Activated T-helper 1 cell treated with anti-CD3 and anti-CD28 coated beads, Interleukin-12 subunit alpha, Interleukin-12 subunit beta, Interleukin-2, Interleukin-4 antibody, amounts not matched to agents 30 ng/mL and 10 ng/mL and 1 ng/mL, durations not matched to agents 14 hours and 24 hours and 36 hours (primary cell): ENCODE data around the gene EIPR1. TPM values are rescaled to one million over a fixed set of nuclear protein-coding genes. Genes with fewer than 3 reads are reported as not detected.

ENCODE experiments used
- DNase-seq: peaks from one replicate; pipeline ENCODE4 v3.0.0; 2021; ENCODE audit warnings: low spot score
- H3K27ac Mint-ChIP-seq: one replicate; pipeline ENCODE4 v1.8.0; 2021; ENCODE audit warnings: mild to moderate bottlenecking, mixed read lengths
- H3K27me3 Mint-ChIP-seq: one replicate; pipeline ENCODE4 v1.8.0; 2022; ENCODE audit warnings: mild to moderate bottlenecking, moderate library complexity, mixed read lengths; ENCODE audit not compliant: insufficient read depth
- H3K36me3 Mint-ChIP-seq: one replicate; pipeline ENCODE4 v1.8.0; 2021; ENCODE audit warnings: low read depth, mixed read lengths
- H3K4me1 Mint-ChIP-seq: one replicate; pipeline ENCODE4 v1.8.0; 2021; ENCODE audit warnings: low read depth, mixed read lengths
- H3K4me3 Mint-ChIP-seq: one replicate; pipeline ENCODE4 v1.8.0; 2021; ENCODE audit warnings: mild to moderate bottlenecking, moderate library complexity, mixed read lengths
- H3K9me3 Mint-ChIP-seq: one replicate; pipeline ENCODE4 v1.8.0; 2021; ENCODE audit warnings: mixed read lengths
- intact Hi-C: fragments of 100-400 bp; cut with micrococcal nuclease; formaldehyde crosslinking; loops from one replicate; pipeline ENCODE4 v1.15.1; 2024
- total RNA-seq: library from RNA; stranded (reverse); gene quantifications from 2 replicates; pipeline ENCODE4 v1.2.3, GENCODE V29; 2022

EIPR1 gene
- total RNA-seq, 1 donor from 2014 or later, result 53.8 TPM

GRCh38 chr2:3148716-3149115 lies 228.9 kb downstream of the EIPR1 start:
- intact Hi-C loops, result no loop called here
- no peaks in the 10 kb centered on the region for H3K9me3 Mint-ChIP-seq
- H3K36me3 Mint-ChIP-seq, result no peaks in the 10 kb centered on the region
- no peaks in the 10 kb centered on the region for H3K27me3 Mint-ChIP-seq
- H3K4me3 Mint-ChIP-seq, result no peak overlapping the region
- H3K4me1 Mint-ChIP-seq, result no peaks in the 10 kb centered on the region
- no peak overlapping the region for H3K27ac Mint-ChIP-seq
- no peak for DNase-seq

GRCh38 chr2:3147651-3148530 lies 229.7 kb downstream of the EIPR1 start:
- Mint-ChIP-seq H3K4me1 (no peaks in the 10 kb centered on the region), H3K27ac (no peak overlapping the region), H3K4me3 (no peak overlapping the region), H3K36me3 (no peaks in the 10 kb centered on the region), H3K27me3 (no peaks in the 10 kb centered on the region), H3K9me3 (no peaks in the 10 kb centered on the region)
- DNase-seq, result no peak
- intact Hi-C loops, result no loop called here

GRCh38 chr2:3146772-3147650 lies 230.6 kb downstream of the EIPR1 start:
- H3K27me3 Mint-ChIP-seq, result no peaks in the 10 kb centered on the region
- no peaks in the 10 kb centered on the region for H3K4me1 Mint-ChIP-seq
- intact Hi-C loops, result no loop called here
- no peaks in the 10 kb centered on the region for H3K9me3 Mint-ChIP-seq
- no peak overlapping the region for H3K4me3 Mint-ChIP-seq
- peak overlapping the region; percentile 13 for H3K27ac Mint-ChIP-seq
- H3K36me3 Mint-ChIP-seq, result no peaks in the 10 kb centered on the region
- DNase-seq, result no peak

DNA sequence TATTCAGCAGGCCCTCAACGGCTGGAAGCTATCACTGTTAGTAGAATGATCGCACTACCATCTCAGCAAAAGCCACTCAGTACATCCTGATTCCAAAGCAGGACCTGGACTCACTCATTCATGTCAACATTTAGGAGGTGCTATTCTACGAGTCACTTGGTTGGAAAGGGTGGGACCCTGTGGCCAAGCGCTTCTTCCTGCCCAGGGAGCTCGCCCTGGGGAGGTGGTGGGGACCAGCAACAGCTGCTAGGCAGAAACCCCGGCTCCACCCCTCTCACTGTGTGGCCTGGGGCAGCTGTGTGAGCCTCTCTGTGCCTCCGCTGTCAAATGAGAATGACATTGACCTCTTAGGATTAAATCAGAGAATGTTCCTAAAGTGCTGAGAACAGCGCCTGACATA lies 231.4 kb downstream of the EIPR1 start:
- H3K9me3 Mint-ChIP-seq, result no peaks in the 10 kb centered on the region
- no peaks in the 10 kb centered on the region for H3K36me3 Mint-ChIP-seq
- no peak overlapping the region for H3K4me3 Mint-ChIP-seq
- intact Hi-C loops, result no loop called here
- no peaks in the 10 kb centered on the region for H3K4me1 Mint-ChIP-seq
- no peaks in the 10 kb centered on the region for H3K27me3 Mint-ChIP-seq
- H3K27ac Mint-ChIP-seq, result no peak overlapping the region
- DNase-seq, result no peak

- DNase-seq, result no peak
- no peak overlapping the region for H3K27ac Mint-ChIP-seq
- intact Hi-C loops, result no loop called here
- no peaks in the 10 kb centered on the region for H3K9me3 Mint-ChIP-seq
- no peaks in the 10 kb centered on the region for H3K27me3 Mint-ChIP-seq
- no peaks in the 10 kb centered on the region for H3K36me3 Mint-ChIP-seq
- H3K4me3 Mint-ChIP-seq, result no peak overlapping the region
- H3K4me1 Mint-ChIP-seq, result no peaks in the 10 kb centered on the region
Observed at GRCh38 chr2:3145471-3146021, 232.1 kb downstream of the EIPR1 start.

DNA sequence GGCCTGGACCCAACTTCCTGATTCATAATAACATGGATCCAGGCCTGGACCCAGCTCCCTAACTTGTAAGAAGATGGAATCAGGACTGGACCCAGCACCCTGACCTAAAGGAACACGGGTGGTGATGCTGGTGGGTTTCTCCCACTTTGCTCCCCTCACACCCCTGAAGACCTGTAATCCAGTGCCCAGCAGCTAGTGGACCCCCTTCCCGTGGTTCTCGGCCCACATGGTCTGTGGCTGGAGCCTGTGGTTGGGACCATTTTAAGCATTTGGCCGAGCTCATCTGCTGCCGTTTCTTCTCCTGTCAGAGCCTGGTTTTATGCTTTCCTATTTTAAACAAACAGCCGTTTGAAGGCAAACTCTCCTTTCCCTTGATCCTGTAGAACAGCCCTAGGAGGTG lies 232.8 kb downstream of the EIPR1 start:
- H3K27me3 Mint-ChIP-seq, result no peaks in the 10 kb centered on the region
- H3K27ac Mint-ChIP-seq, result no peak overlapping the region
- H3K4me1 Mint-ChIP-seq, result no peaks in the 10 kb centered on the region
- intact Hi-C loops, result no loop called here
- H3K9me3 Mint-ChIP-seq, result no peaks in the 10 kb centered on the region
- no peak for DNase-seq
- H3K36me3 Mint-ChIP-seq, result no peaks in the 10 kb centered on the region
- H3K4me3 Mint-ChIP-seq, result no peak overlapping the region

- H3K4me1 Mint-ChIP-seq, result no peaks in the 10 kb centered on the region
- no peaks in the 10 kb centered on the region for H3K9me3 Mint-ChIP-seq
- H3K4me3 Mint-ChIP-seq, result no peak overlapping the region
- intact Hi-C loops, result no loop called here
- no peaks in the 10 kb centered on the region for H3K27me3 Mint-ChIP-seq
- no peak overlapping the region for H3K27ac Mint-ChIP-seq
- no peaks in the 10 kb centered on the region for H3K36me3 Mint-ChIP-seq
- DNase-seq, result no peak
Observed at GRCh38 chr2:3143602-3144001, 234.0 kb downstream of the EIPR1 start.

- Mint-ChIP-seq H3K4me1 (no peaks in the 10 kb centered on the region), H3K27ac (no peak overlapping the region), H3K27me3 (no peaks in the 10 kb centered on the region), H3K36me3 (no peaks in the 10 kb centered on the region), H3K9me3 (no peaks in the 10 kb centered on the region), H3K4me3 (no peak overlapping the region)
- DNase-seq, result no peak
- intact Hi-C loops, result no loop called here
Observed at GRCh38 chr2:3142961-3143571, 234.6 kb downstream of the EIPR1 start.

DNA sequence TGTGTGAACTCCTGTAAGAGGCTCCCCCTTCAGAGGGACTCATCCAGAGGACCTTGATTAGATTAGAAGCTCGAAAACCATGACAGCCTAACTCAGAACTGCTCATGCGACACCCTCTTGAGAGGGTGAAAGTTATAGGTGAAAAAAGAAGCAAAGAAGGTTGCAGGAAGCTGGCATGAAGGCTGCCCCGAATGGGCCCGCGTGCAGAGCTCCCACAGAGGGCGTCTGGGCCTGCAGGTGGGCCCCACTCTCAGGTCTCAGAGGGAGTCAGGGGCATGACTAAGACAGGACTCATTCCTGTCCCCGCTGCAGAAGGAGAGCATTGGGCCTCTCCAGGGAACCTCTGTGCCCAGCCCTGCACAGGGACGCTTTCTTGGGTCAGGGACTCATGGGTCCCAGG lies 235.4 kb downstream of the EIPR1 start:
- intact Hi-C loops, result no loop called here
- no peak for DNase-seq
- no peaks in the 10 kb centered on the region for H3K9me3 Mint-ChIP-seq
- no peaks in the 10 kb centered on the region for H3K4me1 Mint-ChIP-seq
- H3K27ac Mint-ChIP-seq, result no peak overlapping the region
- no peaks in the 10 kb centered on the region for H3K36me3 Mint-ChIP-seq
- no peak overlapping the region for H3K4me3 Mint-ChIP-seq
- H3K27me3 Mint-ChIP-seq, result no peaks in the 10 kb centered on the region

- Mint-ChIP-seq H3K27me3 (no peaks in the 10 kb centered on the region), H3K4me1 (no peaks in the 10 kb centered on the region), H3K9me3 (no peaks in the 10 kb centered on the region), H3K4me3 (no peak overlapping the region), H3K27ac (no peak overlapping the region), H3K36me3 (no peaks in the 10 kb centered on the region)
- intact Hi-C loops, result no loop called here
- no peak for DNase-seq
Observed at GRCh38 chr2:3141696-3142095, 235.9 kb downstream of the EIPR1 start.

GRCh38 chr2:3139906-3140305 lies 237.7 kb downstream of the EIPR1 start:
- Mint-ChIP-seq H3K4me1 (no peaks in the 10 kb centered on the region), H3K9me3 (no peaks in the 10 kb centered on the region), H3K4me3 (no peak overlapping the region), H3K27ac (no peak overlapping the region), H3K27me3 (no peaks in the 10 kb centered on the region), H3K36me3 (no peaks in the 10 kb centered on the region)
- no peak for DNase-seq
- intact Hi-C loops, result no loop called here
